Activated T-cell treated with anti-CD3 and anti-CD28 coated beads for 4 hours (primary cell): ENCODE results near the gene TRAF6.
"Not testable (repeated sequence)": the region's sequence is repeated elsewhere in the genome, so short reads cannot be mapped to it uniquely, and the experiment has no call there.

Experiments
- DNase-seq: peaks from one replicate; pipeline ENCODE4 v3.0.0-alpha.2; 2020

The TRAF6 gene, protein sequence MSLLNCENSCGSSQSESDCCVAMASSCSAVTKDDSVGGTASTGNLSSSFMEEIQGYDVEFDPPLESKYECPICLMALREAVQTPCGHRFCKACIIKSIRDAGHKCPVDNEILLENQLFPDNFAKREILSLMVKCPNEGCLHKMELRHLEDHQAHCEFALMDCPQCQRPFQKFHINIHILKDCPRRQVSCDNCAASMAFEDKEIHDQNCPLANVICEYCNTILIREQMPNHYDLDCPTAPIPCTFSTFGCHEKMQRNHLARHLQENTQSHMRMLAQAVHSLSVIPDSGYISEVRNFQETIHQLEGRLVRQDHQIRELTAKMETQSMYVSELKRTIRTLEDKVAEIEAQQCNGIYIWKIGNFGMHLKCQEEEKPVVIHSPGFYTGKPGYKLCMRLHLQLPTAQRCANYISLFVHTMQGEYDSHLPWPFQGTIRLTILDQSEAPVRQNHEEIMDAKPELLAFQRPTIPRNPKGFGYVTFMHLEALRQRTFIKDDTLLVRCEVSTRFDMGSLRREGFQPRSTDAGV

DNA sequence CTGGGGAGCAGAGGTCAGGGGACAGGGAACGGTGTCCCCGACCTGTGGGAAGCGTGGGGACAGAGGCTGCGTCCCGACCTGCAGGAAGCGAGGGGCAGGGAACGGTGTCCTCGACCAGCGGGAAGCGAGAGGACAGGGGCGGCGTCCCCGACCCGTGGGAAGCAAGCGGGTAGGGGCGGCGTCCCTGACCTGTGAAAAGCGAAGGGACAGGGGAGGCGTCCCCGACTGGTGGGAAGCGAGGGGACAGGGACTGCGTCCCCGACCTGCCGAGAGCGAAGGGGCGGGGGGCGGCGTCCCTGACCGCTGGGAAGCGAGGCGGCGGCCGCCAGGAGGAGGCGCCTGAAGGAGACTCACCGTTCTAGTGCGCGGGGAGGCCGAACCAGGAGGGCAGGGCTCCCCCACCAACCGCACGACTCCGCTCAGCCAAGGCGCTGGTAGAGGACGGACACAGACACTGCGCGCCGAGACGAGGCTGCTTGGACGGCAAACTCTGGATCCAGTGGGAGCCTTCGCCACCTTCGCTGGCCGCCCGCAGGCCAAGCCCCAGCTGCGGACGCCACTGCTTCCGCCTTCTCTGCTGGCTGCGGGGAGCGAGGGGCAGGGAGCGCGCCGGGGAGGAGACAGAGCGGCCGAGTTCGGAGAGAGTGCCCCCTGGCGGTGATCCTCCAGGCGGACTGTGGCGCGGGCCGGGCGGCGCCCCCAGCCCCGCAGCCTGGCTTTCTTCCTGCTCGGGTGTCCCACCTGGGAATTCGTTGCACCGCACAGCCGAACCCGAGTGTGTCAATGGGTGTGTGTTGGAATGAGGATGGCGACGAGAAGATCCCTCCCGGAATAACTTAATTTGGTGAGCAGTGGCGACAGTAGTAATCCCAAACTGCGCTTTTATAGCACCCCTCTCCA lies at the start of gene TRAF6:
Gene TRAF6, minus strand, starts transcription at position 579 of the 900 bp plus-strand sequence. CDS start 8,757 bp downstream, outside the sequence.
- DNase-seq = peak; percentile 87

DNA sequence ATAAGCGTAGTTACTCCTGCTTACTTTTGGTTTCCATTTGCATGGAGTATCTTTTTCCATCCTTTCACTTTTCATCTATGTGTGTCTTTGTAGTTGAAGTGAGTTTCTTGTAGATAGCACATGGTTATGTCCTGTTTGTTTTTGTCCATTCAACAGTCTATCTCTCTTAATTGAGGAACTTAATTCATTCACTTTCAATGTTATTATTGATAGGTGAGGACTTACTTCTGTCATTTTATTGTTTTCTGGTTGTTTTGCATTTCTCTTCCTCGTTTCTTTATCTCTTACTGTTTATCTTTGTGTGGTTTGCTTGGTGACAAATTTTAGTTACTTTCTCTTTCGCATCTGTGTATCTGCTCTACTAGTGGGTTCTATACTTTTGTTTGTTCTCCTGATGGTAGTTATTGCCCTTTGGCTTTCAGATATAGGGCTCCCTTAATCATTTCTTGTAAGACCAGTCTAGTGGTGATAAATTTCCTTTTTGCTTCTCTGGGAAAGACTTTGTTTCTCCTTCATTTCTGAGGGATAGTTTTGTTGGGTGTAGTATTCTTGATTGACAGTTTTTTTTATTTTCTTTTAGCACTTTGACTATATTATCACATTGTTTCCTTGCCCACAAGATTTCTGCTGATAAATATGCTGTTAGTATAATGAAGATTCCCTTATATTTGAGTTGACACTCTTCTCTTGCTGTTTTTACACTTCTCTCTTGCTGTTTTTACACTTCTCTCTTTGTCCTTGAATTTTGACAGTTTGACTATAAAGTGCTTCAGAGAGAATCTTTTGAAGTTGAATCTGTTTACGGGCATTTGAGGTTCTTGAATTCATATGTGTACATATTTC lies 48.7 kb upstream of the TRAF6 start:
- no peak for DNase-seq

DNA sequence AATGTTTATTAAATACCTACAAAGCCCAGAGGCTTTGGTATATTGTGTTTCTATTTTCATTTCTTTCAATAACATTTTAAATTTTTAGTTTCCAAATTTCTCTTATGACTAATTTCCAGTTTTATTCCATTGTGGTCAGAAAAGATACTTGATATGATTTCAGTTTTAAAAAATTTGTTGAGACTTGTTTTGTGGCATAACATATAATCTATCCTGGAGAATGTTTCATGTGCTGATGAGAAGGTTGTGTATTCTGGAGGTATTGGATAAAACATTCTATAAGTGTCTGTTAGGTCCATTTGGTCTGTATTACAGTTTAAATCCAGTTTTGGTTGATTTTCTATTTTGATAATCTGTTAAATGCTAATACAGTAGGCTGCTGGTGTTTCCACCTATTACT lies 47.9 kb upstream of the TRAF6 start:
- no peak for DNase-seq

DNA sequence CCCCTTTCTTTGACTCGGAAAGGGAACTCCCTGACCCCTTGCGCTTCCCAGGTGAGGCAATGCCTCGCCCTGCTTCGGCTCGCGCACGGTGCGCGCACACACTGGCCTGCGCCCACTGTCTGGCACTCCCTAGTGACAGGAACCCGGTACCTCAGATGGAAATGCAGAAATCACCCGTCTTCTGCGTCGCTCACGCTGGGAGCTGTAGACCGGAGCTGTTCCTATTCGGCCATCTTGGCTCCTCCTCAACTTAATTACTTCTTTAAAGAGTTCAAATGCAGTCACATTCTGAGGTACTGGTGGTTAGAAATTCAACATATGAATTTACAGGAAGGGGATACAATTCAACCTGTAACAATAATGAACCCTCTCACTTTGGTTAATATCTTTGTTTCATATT lies 47.3 kb upstream of the TRAF6 start:
- not testable (repeated sequence) for DNase-seq

DNA sequence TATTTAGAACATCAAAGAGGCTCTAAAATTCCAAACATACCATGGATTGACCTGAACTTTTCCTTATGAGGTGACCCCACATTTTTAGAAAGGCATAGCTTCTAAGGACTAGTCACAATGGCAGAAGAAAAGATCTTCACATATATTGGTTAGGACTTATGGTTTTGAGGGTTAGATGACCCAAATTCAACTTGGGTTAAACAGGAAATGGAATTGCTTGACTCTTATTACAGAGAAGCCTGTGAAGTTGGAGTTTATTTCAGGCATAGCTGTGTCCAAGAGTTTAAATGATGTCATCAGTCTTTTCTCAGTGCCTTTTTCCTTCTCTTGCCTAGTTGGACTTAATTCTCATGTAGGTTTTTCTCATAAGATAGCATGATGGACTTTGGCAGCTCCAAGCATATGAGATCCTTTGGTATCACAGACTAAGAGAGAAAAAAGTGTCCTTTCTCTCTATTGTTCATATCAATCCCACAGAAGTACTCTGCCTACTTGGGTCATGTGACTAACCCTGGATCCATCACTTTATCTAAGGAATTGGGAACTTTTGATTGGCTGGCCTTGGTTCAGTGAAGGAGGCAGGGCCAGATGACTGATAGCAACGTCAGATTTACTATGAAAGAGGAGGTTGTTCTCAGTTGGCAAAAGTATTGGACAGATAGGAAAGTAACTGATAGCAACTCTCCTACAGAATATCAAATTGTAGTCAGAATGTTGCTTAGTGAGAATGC lies 40.5 kb upstream of the TRAF6 start:
- DNase-seq = no peak

DNA sequence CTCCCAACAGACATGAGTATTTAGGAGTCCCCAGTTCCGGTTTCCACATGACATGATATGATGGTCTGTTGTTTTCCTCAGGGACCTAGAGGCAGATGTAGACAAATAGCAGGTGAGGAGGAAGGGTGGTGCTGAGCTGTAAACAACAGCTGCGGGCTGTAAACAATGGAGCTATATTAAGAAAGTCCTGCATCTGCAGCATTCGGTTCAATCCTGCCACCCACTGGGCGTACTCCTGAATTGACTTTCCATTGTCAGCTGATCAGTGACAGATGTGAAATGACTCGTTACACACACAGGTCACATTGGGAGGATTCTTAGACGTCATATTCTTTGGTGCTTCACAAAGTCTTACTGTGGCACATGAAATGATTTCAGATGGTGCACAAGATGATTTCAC lies 30.9 kb upstream of the TRAF6 start:
- DNase-seq = no peak

DNA sequence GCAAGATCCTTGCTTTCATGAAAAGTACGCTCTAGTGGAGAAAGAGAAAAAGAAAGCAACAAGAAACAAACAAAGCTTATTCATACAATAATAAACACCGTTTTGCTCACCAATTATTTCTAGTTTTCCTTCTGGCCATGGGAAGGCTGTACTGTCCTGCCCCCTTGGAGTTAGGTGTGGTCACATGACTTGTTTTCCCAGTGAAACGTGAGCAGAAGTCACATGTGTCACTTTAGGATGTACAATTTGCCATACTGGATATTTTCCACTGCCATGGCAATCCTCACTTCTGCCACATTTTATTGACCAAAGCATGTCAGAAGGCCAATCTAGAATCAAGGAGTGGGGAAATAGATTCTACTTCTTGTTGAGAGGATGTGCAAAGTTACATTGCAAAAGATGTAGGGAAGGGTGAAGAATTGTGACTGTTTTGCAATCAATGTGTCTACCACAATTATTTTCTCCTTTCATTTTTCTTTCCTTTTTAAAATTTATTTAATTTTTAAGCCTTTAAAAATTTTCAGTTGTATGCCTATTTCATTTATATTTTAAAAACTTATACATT lies 24.3 kb upstream of the TRAF6 start:
- DNase-seq = no peak

DNA sequence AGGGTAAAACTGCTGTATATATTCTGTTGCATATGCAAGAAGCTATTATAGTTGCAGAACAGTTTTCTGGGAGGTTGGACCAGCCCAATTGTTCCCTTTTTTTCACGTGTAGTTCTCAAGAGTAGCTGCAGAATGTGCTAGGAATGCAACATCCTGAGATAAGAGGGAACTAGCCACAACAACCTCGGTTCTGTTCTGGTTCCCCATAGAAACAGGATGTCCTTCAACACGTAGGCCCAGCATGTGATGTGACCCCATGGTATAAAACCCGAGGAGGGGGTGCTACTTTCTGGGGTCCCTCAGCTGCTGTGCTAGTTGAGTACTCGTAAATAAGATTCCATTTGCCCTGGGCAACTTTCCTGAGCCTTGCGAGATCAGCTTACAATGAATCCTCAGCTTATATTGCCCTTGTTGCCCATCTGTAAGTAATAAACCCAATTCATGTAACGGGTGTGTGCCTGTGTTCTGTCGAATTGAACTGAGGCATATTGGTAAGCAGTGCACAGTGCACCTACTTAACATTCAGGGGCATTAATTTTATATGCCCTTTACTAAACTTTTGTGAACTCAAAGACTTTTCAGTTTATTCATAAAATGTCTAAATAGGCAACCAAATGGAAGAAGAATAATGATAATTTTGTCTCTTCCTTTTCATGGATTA lies 23.0 kb upstream of the TRAF6 start:
- DNase-seq = no peak

DNA sequence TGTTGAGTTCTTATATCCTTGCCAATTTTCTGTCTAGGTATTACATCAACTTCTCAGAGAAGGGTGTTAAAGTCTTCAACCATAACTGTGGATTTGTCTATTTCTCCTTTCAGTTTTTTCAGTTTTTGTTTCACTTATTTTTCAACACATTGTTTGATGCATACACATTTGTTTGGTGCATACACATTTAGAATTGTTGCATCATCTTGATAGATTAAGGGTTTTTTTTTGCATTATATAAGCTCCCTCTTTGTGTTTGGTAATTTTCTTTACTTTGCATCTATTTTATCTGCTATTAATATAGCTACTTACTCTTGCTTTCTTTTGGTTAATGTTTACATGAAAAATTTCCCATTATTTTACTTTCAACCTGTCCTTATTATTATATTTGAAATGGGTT lies 20.8 kb upstream of the TRAF6 start:
- DNase-seq = no peak

DNA sequence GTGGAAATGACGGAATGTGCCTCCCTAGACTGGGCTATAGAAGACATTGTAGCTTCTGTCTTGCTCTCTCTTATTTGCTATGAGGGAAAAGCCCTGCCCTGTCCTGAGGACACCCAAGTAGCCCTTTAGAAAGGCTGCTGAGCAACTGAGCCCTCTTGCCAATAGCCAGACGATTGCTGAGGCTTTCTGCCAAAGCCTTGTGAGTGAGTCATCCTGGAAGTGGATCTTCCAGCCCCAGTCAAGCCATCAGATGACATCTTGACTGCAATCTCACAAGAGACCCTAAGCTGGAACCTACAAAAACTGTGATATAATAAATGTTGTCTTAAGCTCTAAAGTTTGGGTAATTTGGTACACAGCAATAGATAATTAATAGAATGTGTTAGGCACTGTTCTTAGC lies 3.9 kb upstream of the TRAF6 start:
- no peak for DNase-seq

DNA sequence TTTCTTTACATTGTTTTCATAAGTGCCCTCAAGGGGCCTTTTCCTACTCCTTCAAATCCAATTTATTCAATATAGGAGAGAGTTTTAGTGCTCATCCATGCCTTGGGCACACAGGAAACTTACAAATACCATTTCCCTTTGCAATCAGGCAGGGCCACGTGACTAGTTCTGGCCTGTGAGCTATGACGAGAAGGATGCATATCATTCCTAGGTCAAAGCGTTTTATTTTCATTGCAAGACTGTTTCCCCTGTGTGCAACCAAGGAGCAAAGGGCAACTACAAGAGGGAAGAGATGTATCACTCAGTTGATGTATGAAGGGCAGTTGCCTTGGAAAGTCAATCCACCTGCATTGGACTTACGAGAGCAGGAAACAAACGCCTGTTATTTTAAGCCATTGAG lies 1.9 kb upstream of the TRAF6 start:
- DNase-seq = no peak

DNA sequence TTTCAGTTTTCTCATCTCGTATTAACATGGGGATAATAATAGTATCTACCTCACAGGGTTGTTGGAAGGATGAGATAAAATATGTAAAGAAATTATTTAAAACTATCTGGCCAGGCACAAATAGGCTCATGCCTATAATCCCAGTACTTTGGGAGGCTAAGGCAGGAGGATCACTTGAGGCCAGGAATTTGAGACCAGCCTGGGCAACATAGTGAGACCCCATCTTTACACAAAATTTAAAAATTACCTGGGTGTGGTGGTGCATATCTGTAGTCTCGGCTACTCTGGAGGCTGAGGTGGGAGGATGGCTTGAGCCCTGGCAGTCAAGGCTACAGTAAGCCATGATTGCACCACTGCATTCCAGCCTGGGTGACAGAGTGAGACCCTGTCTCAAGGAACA lies 990 bp upstream of the TRAF6 start:
- not testable (repeated sequence) for DNase-seq

DNA sequence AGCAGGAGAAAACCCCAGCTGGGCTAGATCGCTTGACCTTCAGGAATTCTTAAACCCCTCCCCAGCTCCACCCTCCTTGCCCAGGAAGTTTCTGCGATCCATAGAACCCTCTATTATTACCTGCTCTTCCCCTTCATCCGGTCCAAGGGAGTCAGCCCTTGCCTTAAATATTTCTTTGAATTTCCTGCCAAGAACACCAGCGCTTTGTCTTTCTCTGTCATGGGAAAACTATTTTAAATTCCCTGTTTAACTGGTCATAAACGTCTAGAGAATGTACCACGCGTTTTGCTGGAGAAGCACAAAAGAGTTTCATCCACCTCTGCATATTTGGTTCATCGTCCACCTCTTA lies 496 bp upstream of the TRAF6 start:
- DNase-seq = no peak

DNA sequence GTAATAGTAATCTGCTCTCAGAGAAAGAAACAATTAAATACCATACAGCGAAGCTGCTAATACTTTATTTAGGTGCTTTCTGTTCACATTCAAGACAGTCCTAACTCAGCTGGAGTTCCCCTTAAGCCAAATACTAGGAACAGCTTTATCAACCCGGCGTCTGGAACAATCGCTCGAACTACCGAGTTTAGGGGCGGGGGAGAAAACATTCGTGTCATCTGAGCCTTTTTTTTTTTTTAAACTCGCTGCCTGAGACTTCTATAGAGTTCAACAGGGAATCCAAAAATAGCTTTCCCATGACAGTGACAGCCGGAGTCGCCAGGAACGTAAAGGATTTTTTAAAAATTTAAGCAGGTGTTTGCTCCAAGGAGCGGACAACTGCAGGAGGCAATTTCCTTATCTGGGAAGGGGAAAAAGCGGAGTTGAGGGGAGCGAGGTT lies 852 bp downstream of the TRAF6 start:
- DNase-seq = peak; percentile 18

DNA sequence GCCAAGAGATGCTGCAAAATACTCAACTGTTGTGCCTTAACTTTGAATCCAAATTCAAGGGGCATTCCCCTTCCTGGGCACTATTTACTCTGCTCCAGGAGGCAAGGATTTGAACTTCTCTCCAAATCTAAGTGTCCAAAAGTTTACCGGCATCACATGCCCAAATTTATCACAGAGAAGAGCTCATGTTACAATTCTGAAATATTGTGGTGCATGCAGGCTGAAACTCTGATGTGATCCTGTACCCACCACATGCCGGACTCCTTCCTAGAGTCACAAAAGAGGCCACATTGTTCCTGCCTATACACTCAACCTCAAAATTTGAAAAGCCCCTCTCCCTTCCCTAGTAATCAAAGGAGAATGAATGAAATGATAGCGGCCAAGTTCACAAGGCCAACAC lies 1.3 kb downstream of the TRAF6 start:
- DNase-seq = no peak

DNA sequence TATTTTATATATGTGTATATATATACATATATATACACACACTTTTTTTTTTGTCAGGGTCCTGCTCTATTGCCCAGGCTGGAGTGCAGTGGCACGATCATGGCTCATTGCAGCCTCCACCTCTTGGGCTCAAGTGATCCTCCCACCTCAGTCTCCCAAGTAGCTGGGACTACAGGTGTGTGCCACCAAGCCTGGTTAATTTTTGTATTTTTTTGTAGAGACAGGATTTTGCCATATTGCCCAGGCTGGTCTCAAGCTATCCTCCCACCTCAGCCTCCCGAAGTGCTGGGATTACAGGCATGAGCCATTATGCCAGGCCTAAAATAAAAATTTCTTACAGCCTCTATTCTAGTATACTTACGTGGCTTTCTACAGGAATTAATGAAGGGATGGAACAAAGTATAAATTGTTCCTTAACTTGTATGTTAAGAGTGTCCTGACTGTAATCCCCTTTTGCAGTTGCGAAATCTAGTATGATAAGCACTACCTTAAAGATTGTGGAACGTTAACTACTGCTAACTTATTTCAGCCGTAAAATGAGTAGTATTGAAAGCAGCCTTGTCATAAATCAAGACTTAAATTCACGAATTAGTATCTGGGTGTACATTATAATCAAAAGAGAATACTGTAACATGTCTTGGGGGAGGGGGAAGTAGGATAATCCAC lies 2.1 kb downstream of the TRAF6 start:
- no peak for DNase-seq

DNA sequence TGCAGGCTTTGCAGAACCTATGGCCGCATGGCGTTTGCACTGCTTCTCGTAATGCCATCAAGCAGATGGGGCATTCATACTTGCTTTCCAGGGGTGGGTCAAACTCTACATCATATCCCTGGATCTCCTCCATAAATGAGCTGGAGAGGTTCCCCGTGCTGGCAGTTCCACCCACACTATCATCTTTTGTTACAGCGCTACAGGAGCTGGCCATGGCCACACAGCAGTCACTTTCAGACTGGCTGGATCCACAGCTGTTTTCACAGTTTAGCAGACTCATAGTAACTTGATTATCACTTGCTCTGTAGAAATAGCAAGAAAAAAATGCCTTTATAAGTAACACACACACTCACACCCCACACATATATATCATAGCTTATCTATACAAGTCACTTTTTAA lies 8.8 kb downstream of the TRAF6 start:
- DNase-seq = no peak

DNA sequence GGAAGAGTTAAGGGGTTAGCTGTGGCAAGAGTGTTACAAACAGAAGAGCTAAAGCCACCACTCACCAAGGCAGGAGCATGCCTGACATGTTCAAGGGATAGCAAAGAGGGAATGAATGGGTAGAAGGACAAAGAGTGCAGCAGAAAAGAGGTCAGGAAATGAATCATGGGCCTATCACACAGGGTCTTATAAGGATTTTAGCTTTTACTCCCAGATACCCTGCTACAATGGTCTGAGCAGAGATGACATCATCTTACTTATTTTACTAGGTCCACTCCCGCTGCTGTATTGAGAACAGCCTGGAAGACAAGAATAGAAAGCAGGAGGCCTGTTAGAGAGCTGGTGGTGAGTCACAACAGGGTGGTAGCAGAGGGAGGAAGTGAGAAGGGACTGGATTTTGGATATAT lies 9.8 kb downstream of the TRAF6 start:
- no peak for DNase-seq

DNA sequence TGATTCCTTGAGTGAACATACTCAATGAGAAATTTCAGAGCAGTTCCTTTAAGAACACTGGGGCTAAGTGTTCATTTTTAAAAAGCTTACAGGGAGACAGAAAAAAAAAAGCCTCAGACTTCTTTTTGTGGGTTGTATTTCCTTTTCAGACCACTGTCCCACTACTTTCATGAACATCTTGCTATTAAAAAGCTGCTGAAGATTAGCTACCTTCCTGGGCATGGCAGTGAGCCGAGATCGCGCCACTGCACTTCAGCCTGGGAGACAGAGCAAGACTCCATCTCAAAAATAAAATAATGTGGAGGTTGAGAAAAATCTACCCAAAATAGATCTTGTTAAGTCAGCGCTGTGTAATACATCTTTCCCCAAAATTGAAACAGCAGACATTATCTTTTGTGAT lies 10.8 kb downstream of the TRAF6 start:
- no peak for DNase-seq

DNA sequence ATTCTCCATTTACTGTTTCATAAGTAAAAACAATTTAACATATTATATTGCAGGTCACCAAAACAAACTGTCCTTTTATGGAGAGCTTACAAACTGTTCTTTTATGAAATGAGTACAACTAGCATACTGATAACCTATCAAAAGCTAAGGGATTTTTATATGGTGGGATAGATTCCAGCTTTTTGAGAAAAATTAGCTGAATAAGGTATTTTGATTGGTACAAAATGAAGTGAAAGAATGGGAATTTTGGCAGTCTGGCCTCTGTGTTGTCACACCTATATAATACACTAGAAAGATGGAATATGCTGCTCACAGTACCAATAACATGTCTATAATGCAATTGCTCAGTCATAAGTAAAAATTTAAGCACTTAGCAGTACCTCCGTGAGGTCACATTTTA lies 11.4 kb downstream of the TRAF6 start:
- DNase-seq = no peak

DNA sequence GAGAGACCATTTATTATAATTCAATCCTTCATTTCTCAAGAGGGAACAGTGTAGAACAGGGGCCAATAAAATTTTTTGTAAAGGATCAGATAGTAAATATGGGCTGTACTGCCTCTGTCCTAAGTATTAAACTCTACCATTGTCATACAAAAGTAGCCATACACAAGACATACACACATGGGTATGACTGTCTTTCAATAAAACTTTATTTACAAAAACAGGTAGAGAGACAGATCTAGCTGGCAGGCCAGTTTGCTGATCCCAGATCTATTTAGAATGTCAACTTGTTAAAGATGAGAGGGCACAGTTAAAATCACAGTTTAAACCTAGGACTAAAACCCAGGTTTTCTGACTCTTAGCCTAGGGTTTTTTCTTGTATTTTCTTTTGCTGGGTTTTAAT lies 16.7 kb downstream of the TRAF6 start:
- DNase-seq = no peak
